HFF-Myc (cell line): ENCODE results near the gene COX17.

Experiments used
- DNase-seq: peaks from one replicate; pipeline ENCODE4 v3.0.0-alpha.2; 2011; ENCODE audit warnings: low read depth; ENCODE audit errors: extremely low read depth
- H3K4me3 ChIP-seq: replicated peaks from 2 replicates; pipeline ENCODE4 v1.5.1; 2011; ENCODE audit warnings: low read depth, mild to moderate bottlenecking, control low read depth, low read length
- CTCF ChIP-seq: IDR thresholded peaks from 2 replicates; pipeline ENCODE4 v1.5.1; 2012; ENCODE audit warnings: mild to moderate bottlenecking, low read depth, low read length, control low read depth; ENCODE audit errors: missing control alignments

The COX17 gene

GRCh38 chr3:119703820-119704531, 26.8 kb upstream of the COX17 start:
- no peak for TF ChIP-seq CTCF
- no peak for DNase-seq
- no peak overlapping the region for H3K4me3 ChIP-seq

GRCh38 chr3:119702530-119703527, 25.6 kb upstream of the COX17 start, which contains the start of gene CFAP91:
Gene CFAP91 (plus strand): TSS chr3:119703022. CDS start chr3:119703099, 77 bp downstream.
- no peak for TF ChIP-seq CTCF
- peak; percentile 63 for DNase-seq
- H3K4me3 ChIP-seq = peak within 1 kb of the TSS; percentile 38

GRCh38 chr3:119700920-119701734, 23.9 kb upstream of the COX17 start:
- no peak overlapping the region for H3K4me3 ChIP-seq
- no peak for DNase-seq
- TF ChIP-seq CTCF = no peak

- TF ChIP-seq CTCF = no peak
- DNase-seq = no peak
- no peak overlapping the region for H3K4me3 ChIP-seq
Observed at GRCh38 chr3:119700269-119700919, 23.2 kb upstream of the COX17 start.

GRCh38 chr3:119697394-119697793, 20.2 kb upstream of the COX17 start:
- no peak overlapping the region for H3K4me3 ChIP-seq
- TF ChIP-seq CTCF = no peak
- DNase-seq = no peak

GRCh38 chr3:119695480-119695879, 18.3 kb upstream of the COX17 start:
- DNase-seq = no peak
- no peak for TF ChIP-seq CTCF
- no peak overlapping the region for H3K4me3 ChIP-seq
